ENCODE data around the gene LCN6.
A peak's percentile ranks its signal among the peaks of the same experiment; 100 is the strongest.
"Not testable (repeated sequence)": the region's sequence is repeated elsewhere in the genome, so short reads cannot be mapped to it uniquely, and the experiment has no call there.

Gene LCN6

DNA sequence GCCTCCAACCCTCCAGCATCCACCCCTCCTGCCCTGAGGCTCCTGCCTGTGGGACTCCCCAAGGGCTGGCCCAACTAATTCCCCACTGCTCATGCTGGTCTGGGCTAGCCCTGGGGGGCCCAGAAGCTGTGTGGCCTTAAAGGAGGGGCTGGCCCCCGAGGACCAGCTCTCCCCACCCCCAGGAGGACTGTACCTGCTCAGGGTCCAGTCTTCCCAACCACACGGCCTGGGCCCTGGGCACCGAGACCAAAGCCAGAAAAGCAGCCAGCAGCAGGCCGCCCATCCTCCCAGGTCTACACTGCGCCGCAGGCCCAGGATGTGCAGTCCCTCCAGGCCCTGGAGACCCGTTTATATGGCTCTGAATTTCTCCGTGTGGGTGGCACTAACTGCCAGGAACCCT lies at the start of gene LCN6:
Gene LCN6, minus strand, starts transcription at position 325 of the 400 bp plus-strand sequence. Its CDS starts 42 bp downstream, at position 283.
- DNase-seq, result no peak

DNA sequence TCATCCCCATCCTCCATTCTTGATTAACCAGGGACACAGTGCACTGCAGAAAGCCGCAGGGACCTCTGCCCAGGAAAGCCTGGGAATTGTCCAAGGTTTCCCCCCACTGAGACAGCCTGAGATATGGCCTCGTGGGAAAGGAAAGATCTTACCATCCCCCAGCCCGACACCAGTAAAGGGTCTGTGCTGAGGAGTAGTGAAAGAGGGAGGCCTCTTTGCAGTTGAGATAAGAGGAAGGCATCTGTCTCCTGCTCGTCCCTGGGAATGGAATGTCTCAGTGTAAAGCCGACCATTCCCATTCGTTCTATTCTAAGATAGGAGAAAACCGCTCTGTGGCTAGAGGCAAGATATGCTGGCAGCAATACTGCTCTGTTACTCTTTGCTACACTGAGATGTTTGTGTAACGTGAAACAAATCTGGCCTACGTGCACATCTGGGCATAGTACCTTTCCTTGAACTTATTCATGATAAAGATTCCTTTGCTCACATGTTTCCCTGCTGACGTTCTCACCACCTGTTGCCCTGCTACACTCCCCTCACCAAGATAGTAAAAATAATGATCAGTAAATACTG lies 48.5 kb upstream of the LCN6 start:
- not testable (repeated sequence) for DNase-seq

DNA sequence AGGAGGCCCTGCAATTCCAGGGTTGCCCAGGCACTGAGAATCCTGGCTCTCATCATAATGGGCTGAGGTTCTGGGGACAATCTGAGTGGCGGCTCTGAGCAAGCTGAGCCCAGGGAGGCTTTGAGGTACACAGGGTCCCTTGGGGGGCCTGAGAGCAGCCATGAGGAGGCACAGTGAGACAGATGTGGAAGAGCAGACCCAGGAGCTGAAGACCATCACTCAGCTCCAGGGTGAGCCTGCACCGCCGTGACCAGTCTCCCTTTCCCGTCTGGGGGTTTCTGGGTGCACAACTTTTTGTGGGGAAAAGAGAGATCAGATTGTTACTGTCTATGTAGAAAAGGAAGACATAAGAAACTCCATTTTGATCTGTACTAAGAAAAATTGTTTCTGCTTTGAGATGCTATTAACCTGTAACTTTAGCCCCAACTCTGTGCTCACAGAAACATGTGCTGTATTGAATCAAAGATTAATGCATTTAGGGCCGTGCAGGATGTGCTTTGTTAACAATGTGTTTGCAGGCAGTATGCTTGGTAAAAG lies 48.0 kb upstream of the LCN6 start, which contains the start of gene CCDC183:
Gene CCDC183, plus strand, starts transcription at position 101 of the 537 bp plus-strand sequence. Its CDS starts 60 bp downstream, at position 161.
- DNase-seq, result no peak

GRCh38 chr9:136795000-136795348 lies 46.6 kb upstream of the LCN6 start:
- no peak for DNase-seq

GRCh38 chr9:136794281-136794999 lies 46.1 kb upstream of the LCN6 start:
- no peak for DNase-seq

GRCh38 chr9:136793086-136793946 lies 45.0 kb upstream of the LCN6 start:
- DNase-seq, result no peak

- no peak for DNase-seq
These were observed 44.2 kb upstream of the LCN6 start for GRCh38 chr9:136792321-136793085.

- peak; percentile 37 for DNase-seq
These were observed 43.4 kb upstream of the LCN6 start for GRCh38 chr9:136791516-136792276.

DNA sequence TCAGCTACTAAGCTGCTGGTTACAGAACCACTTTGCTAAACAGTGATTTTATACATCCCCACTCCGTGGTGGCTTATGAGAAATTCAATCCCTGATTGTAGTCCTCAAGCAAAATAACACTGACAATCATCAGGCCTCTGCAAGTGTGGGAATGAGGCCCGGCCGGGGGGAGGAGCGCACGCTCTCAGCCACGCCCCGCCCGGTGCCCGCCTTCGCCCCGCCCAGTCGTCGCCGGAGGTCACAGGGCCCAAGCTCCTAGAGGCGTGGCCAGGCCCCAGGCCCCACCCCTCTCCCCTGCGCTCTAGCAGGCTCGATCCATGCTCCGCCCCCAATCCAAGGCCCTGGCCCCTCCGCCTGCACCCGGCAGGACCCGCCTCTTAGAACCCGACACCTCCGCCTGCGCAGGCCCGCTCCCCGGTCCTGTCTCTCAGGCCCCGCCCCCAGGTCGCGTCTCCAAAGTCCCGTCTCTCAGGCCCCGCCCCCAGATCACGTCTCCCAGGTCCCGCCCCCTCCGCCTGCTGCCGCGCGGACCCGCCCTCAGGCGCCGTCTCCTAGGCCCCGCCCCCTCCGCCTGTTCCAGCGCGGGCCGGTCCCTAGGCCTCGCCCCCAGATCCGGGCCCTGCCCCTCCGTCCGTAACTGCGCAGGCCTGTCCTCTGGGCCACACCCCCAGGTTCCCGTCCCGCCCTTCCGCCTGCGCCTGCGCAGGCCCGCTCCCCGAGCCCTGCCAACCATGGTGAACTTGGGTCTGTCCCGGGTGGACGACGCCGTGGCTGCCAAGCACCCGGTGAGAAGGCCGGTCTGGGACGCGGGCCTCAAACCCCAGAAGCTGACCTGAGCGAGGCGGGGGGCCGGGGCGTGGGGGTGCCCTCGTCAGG lies 42.6 kb upstream of the LCN6 start, which contains the start of gene TMEM141:
Gene TMEM141, plus strand, starts transcription at position 705 of the 876 bp plus-strand sequence. Its CDS starts 27 bp downstream, at position 732.
- peak; percentile 100 for DNase-seq

DNA sequence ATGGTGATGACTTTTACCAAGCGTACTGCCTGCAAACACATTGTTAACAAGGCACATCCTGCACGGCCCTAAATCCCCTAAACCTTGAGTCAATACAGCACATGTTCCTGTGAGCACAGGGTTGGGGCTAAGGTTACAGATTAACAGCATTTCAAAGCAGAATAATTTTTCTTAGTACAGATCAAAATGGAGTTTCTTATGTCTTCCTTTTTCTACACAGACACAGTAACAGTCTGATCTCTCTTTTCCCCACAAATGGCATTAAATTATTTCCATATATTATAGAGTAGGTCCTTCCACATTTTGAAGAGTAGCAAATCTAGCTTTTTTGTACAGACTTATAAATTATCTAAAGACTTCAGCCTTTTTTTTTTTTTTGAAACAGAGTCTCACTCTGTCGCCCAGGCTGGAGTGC lies 41.2 kb upstream of the LCN6 start:
- DNase-seq, result no peak

- not testable (repeated sequence) for DNase-seq
These were observed 40.6 kb upstream of the LCN6 start for GRCh38 chr9:136788644-136789522.

DNA sequence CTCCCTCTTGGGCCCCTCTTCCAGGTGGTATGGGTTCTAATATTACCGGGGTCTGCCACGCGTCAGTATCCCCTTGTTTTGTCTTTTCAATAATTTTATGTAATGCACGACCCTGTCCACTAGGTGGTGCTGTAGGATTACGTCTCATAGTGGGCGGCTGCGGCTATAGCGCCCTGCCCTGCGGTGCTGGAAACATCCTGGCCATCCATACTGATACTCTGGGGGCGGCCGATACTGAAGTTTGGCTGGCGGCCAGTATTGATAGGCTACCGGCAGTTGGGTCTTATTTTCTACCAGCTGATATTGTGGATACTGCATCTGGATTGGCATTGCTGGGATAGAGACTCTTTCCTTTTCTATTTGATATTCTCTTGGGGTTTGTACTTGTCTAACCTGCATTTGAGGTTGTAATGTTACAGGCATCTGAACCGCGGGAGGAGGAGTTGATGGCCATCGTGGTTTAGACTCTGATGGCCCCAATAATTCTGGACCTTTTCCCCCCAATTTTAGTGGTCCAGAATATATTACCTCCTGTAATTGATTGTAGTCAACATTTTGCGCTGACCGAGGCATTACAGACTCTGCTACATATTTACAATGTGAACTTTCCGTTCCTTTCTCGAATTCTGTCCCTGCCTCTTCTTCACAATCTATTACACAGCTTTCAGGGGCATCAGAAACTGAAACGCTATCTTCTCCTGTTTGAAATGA lies 39.5 kb upstream of the LCN6 start:
- DNase-seq, result peak; percentile 61

DNA sequence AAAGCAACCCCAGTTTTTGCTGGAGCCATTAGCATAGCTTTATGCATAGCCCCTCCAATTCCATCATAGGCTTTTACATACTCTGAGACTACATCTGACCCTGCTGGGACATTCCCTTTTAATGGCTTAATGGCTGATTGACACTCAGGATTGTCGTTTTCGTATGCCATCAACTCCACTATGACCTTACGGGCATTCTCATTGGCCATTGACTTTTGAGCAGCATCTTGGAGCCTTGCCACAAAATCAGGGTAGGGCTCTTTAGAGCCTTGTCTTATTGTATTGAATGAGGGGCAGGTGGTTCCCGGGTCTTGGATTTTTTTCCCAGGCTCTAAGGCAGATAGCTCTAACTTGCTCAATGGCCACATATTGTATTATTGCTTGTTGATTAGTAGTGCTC lies 38.7 kb upstream of the LCN6 start:
- not testable (repeated sequence) for DNase-seq

DNA sequence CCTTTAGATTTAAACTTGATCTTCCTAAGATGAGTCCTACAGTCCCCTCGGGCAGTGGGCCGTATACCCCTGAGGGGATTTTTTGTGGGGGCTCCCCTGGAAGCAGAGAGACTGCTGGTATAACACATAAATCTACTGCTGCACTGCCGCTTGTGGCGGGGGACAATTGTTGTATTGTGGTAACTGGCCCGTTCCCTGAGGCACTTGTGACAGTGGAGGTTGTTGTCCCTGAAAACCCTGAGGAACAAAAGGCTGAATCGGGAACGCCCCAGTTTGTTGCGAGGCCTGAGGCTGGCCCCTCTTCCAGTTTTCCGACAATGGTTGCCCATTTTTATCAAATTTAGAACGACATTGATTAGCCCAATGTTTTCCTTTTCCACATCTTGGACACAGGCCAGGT lies 38.1 kb upstream of the LCN6 start:
- no peak for DNase-seq

DNA sequence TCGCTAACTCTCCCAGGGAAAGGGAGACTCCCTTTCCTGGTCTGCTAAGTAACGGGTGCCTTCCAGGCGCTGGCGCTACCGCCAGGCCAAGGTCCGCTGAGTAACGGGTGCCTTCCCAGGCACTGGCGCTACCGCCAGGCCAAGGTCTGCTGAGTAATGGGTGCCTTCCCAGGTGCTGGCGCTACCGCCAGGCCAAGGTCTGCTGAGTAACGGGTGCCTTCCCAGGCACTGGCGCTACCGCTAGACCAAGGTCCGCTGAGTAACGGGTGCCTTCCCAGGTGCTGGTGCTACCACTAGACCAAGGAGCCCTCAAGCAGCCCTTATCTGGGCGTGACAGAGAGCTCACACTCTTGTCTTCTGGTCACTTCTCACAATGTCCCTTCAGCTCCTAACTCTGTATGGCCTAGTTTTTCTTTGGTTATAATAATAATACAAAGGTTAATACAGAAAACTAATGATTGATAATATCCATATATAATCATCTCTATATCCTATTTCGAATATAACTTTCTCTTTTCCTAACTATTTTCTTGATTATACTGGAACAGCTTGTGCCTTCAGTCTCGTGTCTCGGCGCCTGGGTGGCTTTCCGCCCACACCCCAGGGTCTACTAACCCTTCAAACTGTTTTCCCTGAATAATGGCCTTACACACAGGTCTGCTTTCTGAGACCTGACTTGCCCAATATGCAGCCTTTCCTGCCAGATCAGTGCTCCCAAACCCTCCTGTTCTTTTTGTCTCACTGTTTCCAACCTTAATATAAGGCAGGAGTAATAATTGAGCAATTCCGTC lies 37.4 kb upstream of the LCN6 start:
- DNase-seq, result not testable (repeated sequence)

DNA sequence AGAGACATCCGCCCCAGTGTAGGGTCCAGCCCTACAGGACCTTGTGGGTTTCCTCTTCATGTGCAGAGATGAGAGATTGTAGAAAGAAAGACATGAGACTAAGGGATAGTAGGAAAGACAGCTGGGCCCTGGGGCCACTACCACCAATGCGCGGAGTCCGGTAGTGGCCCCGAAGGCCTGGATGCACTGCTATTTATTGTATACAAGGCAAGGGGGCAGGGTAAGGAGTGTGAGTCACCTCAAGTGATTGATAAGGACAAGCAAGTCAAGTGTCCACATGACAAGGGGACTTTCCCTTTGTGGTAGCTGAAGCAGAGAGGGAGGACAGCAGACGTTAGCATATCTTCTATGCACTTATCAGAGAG lies 36.7 kb upstream of the LCN6 start:
- no peak for DNase-seq

GRCh38 chr9:136784249-136784996 lies 36.1 kb upstream of the LCN6 start:
- no peak for DNase-seq

Data from stimulated activated naive CD4-positive, alpha-beta T cell treated with Interleukin-2 at 50 U/mL for 16 hours (primary cell).